Fibroblast of villous mesenchyme (primary cell): Measurements from ENCODE around the gene SLC25A23. TPM values are rescaled to one million over a fixed set of nuclear protein-coding genes. Genes with fewer than 3 reads are reported as not detected.

ENCODE experiments used
- DNase-seq: peaks from one replicate; pipeline ENCODE4 v3.0.0-alpha.2; 2010; ENCODE audit warnings: low read depth
- H3K4me3 ChIP-seq: 2 replicates; pipeline ENCODE4 v1.5.1; 2011; ENCODE audit warnings: low read depth, mild to moderate bottlenecking, low read length
- total RNA-seq: library from RNA; depleted of rRNA; stranded (reverse); fragments of >200 nt; gene quantifications from 2 replicates; pipeline ENCODE4 v1.2.3, GENCODE V29; 2012
- TF ChIP-seq, protein P1 (sequence below): IDR thresholded peaks from 2 replicates; pipeline ENCODE4 v1.5.1; 2012; ENCODE audit warnings: low read depth, mild to moderate bottlenecking, low read length; ENCODE audit not compliant: insufficient read depth

The SLC25A23 gene
- total RNA-seq, 1 donor: 33.2 TPM

- TF ChIP-seq, protein P1, sequence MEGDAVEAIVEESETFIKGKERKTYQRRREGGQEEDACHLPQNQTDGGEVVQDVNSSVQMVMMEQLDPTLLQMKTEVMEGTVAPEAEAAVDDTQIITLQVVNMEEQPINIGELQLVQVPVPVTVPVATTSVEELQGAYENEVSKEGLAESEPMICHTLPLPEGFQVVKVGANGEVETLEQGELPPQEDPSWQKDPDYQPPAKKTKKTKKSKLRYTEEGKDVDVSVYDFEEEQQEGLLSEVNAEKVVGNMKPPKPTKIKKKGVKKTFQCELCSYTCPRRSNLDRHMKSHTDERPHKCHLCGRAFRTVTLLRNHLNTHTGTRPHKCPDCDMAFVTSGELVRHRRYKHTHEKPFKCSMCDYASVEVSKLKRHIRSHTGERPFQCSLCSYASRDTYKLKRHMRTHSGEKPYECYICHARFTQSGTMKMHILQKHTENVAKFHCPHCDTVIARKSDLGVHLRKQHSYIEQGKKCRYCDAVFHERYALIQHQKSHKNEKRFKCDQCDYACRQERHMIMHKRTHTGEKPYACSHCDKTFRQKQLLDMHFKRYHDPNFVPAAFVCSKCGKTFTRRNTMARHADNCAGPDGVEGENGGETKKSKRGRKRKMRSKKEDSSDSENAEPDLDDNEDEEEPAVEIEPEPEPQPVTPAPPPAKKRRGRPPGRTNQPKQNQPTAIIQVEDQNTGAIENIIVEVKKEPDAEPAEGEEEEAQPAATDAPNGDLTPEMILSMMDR: no peak
- H3K4me3 ChIP-seq: no peak overlapping the region
- DNase-seq: no peak
Observed at GRCh38 chr19:6443986-6444385, 15.6 kb downstream of the SLC25A23 start.

GRCh38 chr19:6442087-6442688 is 17.4 kb downstream of the SLC25A23 start:
- DNase-seq: no peak
- TF ChIP-seq, protein P1: no peak
- no peak overlapping the region for H3K4me3 ChIP-seq

DNA sequence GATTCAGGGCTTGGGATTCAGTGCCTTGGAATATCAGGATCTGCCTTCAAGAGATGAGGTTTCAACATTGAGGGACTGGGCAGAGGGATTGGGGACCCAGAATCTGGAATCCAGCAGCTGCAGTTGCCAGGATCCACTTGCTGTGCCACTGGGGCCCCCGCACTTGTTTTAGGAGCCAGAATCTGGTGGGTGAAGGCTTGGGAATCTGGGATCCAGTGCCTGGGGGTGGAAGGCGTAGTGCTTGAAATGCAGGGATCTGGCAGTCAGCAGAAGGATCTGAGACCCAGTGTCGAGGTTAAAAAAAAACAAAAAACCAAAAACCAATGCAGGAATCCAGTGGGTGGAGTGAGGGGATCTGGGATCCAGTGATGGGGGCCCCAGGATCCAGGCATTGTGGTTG is 18.7 kb downstream of the SLC25A23 start:
- TF ChIP-seq, protein P1: no peak
- no peak for DNase-seq
- H3K4me3 ChIP-seq: no peak overlapping the region

DNA sequence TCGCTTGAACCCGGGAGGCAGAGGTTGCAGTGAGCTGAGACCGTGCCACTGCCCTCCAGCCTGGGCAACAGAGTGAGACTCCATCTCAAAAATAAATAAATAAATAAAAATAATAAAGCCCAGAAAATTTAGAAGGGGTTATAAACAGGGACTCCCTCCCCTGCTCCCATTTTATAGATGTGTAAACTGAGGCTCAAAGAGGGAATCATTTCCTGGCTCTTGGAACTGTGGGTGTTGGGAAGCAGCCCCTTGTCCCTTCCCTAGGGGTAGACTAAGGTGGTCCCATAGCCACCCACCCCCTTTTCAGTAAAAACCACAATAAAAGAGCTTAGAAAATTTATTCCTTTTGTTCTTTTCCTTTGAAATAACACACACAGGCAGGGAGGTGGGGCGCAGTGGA is 19.8 kb downstream of the SLC25A23 start:
- H3K4me3 ChIP-seq: no peak overlapping the region
- no peak for DNase-seq
- TF ChIP-seq, protein P1: no peak

DNA sequence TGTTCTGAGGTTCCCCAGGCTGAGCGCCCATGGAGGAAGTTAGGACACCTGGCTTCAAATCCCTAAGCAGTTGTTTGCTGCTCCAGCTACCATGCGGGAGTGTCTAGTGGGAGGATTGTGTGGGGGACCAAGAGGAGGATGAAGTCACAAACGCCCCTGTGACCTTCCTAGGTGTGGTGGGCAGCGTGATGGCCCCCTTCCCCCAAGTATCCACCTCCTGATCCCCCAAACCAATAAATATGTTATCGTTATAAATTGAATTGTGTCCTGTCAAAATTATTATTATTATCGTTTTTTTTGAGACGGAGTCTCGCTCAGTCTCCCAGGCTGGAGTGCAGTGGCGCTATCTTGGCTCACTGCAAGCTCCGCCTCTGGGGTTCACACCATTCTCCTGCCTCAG is 25.9 kb downstream of the SLC25A23 start, which contains the start of gene SLC25A41:
TSS of gene SLC25A41 (minus strand) at position 101 of the 400 bp plus-strand sequence. CDS start at position 31, 70 bp downstream.
- no peak for DNase-seq
- TF ChIP-seq, protein P1: no peak
- no peak within 1 kb of the TSS for H3K4me3 ChIP-seq

DNA sequence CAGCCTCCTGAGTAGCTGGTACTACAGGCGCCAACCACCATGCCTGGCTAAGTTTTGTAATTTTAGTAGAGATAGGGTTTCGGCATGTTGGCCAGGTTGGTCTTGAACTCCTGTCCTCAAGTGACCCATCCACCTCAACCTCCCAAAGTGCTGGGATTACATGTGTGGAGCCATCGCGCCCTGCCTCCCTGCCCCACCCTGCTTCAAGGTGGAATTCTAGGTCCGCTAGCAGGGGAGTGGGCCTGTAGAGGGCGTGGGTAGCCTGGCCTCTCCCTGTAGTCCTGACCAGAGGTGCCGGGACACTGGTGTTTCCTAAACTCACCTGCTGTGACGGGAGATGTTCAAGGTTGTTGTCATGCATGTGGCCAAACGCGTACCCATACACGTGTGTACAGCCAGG is 26.4 kb downstream of the SLC25A23 start:
- DNase-seq: no peak
- TF ChIP-seq, protein P1: no peak
- no peak overlapping the region for H3K4me3 ChIP-seq

- TF ChIP-seq, protein P1: no peak
- no peak for DNase-seq
- no peak overlapping the region for H3K4me3 ChIP-seq
Observed at GRCh38 chr19:6431891-6432290, 27.7 kb downstream of the SLC25A23 start.
